ENCODE measurements around the gene GOLGA6A.
"Not testable (repeated sequence)": the region's sequence is repeated elsewhere in the genome, so short reads cannot be mapped to it uniquely, and the experiment has no call there.

The GOLGA6A gene, protein sequence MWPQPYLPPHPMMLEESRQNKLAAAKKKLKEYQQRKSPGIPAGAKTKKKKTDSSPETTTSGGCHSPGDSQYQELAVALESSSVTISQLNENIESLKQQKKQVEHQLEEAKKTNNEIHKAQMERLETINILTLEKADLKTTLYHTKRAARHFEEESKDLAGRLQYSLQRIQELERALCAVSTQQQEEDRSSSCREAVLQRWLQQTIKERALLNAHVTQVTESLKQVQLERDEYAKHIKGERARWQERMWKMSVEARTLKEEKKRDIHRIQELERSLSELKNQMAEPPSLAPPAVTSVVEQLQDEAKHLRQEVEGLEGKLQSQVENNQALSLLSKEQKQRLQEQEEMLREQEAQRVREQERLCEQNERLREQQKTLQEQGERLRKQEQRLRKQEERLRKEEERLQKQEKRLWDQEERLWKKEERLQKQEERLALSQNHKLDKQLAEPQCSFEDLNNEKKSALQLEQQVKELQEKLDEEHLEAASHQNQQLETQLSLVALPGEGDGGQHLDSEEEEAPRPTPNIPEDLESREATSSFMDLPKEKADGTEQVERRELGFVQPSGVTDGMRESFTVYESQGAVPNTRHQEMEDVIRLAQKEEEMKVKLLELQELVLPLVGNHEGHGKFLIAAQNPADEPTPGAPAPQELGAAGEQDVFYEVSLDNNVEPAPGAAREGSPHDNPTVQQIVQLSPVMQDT

GRCh38 chr15:74082450-74082849, at the start of gene GOLGA6A:
Gene GOLGA6A, minus strand, starts transcription at chr15:74082550. Its CDS starts 41 bp downstream, at chr15:74082509.
- DNase-seq = not testable (repeated sequence)

DNA sequence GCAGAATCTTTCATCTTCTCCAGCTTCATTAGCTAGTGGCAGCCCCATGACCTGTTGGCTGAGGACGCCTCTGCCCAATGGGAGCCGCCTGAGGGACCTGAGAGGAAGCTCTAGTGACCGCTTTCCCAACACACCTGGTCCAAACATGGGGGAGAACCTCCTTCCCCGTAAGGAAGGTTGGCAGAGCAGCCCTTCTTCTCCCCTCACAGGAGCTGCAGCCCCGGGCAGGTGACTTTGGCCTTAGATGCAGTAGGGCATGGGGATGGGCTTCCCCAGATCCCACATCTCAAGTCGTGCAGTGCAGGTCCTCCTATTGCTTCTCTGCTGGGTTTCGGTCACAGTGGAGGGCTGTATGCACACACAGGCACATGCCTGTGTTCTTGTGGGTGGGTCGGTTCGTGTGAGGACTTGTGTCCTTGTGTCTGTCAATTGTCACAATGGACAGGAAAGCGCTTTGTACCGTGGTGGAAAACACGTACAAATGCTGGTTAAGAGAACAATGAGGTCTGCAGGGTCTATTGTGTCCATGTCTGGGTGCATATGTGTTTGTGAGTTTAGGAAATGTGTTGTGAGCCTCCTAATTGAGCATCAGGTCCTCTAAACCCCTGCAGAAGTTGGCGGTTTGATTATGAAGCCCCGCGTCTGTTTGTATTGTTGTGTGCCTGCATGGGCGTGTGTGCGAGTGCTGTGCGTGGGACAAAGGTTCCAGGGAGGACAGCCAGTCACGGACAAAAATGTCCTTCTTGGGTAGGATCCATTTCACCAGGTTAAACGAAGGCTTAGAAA, 49.5 kb upstream of the GOLGA6A start:
- no peak for DNase-seq

GRCh38 chr15:74130849-74131627, 48.7 kb upstream of the GOLGA6A start:
- DNase-seq = no peak

DNA sequence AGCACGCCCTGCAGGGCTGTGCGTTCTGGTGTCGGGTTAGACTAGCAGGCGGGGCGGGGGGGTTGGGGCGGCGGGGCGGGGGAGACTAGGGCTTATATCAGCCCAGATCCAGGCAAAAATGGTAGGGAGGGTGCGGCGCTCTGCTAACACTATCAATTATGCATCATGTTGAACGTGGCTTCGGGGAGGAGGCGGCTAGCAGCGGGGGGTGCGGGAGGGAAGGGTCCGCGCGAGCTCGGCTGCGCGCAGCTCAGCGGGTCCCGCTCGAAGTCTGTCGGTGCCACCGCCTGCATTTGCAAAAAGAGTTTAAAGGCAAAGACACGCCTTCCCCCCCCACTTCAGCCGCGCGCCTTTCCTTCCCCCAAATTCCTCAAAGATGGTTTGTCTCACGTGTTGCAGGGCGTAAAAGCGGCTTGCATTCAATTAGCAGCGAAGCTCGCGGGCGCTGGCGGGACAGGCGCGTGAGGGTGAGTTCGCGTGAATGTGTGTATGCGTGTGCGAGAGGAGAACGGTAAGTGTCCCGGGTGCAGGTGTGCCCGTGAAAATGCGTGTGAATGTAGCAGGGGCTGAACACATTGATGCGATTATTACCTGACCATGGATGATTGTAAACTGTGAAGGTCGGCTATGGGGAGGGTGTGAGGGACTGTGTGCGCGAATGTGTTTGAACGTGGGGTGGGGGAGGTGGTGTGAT, 48.0 kb upstream of the GOLGA6A start, which contains the start of gene ISLR2:
Gene ISLR2, plus strand, starts transcription at position 432 of the 694 bp plus-strand sequence. CDS start 2,169 bp downstream, outside the sequence.
- DNase-seq = peak in 1 of 2 donors; percentile 7

GRCh38 chr15:74129586-74130154, 47.3 kb upstream of the GOLGA6A start:
- peak in 1 of 2 donors; percentile 14 for DNase-seq

- no peak for DNase-seq
Observed at GRCh38 chr15:74128785-74129585, 46.6 kb upstream of the GOLGA6A start.

DNA sequence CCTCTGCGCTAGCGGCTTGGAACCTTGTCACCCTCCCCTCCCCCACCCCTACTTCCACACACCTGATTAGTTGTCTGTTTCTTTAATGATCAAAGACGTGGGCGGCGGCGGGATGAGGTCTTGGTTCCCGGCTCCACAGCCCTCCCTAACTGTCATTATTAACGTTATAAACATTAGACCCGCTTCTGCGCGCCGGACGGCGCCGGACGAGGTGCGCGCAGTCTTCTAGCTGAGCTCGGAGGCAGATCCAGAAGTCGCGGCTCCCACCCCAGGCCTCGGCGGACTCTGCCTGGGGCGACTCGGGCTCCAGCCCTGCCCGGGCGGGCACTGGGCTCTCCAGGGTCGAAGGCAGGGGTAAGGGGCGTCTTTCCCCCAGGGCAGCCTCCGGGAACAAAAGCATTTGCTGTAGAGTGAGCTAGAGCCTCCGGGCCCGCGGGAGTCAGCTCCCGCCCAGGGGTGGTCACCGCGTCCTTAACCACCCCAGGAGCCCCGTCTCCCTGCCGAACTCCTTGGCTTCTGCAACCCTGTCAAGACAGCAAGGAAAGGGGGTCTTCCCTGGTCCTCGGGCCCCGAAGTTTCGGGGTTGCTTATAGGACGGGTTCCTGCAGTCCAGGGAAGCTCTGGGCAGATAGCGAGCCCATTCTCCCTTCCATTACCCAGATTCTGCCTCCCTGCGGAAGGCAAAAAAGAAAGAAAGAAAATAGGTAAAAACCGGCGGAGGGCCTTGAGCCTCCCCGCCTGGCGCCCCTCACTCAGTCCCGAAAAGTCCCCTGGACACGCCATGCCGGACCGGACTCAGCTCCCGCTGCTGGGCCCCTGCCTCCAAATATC, 45.8 kb upstream of the GOLGA6A start:
- DNase-seq = peak in 1 of 2 donors; percentile 31

- peak; percentile 91 to 94 for DNase-seq
Observed at GRCh38 chr15:74127255-74127953, 45.1 kb upstream of the GOLGA6A start.

DNA sequence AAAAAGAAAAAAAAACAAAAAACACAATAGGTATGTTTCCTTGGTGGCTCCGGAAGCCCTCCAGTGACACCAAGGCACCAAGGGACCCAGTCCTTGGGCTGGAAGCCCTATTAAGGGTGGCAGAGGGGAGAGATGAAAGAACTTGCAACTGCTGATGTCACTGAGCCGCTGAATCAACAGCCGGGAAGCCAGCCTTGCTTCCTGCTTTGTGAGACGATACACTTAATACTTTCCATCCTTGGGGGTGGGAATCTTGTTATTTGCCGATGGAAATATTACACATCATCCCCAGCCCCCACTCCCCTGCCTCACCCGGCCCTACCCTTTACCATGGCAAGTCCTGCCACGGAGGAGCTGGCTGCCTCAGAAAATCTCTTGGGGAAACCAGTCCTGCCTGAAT, 42.4 kb upstream of the GOLGA6A start:
- no peak for DNase-seq

- DNase-seq = no peak
Observed at GRCh38 chr15:74124196-74124595, 41.8 kb upstream of the GOLGA6A start.

DNA sequence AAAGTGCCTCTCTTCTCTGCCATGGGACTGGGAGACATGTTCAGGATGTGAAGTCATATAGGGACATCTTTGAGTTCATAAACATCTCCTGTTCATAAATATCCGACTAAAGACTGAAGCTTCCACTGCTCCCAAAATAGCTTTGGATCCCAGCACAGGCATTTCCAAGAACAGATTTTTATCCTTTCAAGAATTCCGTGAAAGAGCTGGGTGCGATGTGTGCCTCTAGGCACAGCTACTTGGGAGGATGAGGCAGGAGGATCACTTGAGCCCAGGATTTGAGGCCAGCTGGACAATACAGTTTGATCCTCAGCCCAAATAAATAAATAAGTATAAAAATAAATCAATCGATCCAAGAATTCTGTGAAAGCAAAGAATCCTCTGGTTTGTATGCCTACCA, 41.3 kb upstream of the GOLGA6A start:
- no peak for DNase-seq

- no peak for DNase-seq
Observed at GRCh38 chr15:74123131-74123429, 40.7 kb upstream of the GOLGA6A start.

GRCh38 chr15:74122403-74123130, 40.2 kb upstream of the GOLGA6A start:
- DNase-seq = no peak

DNA sequence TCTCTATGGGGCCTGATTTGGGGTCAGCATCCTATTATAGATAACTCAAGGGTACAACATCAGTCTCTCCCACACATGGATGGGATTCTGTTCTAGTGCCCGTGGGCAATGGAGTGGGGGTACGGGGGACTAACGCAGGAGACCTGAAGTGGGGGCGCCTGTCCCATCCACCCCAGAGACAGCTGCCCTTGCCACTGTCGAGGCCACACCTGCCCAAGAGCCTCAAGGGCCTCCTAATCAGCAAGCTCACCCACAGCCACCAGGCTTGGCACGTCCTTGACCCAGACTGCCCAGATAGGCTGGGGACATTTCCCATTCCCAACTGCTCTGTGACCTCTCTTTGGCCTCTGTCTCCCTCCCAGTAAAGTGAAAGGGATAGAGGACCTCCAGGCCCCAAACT, 39.5 kb upstream of the GOLGA6A start:
- no peak for DNase-seq

- DNase-seq = no peak
Observed at GRCh38 chr15:74121039-74121438, 38.7 kb upstream of the GOLGA6A start.

DNA sequence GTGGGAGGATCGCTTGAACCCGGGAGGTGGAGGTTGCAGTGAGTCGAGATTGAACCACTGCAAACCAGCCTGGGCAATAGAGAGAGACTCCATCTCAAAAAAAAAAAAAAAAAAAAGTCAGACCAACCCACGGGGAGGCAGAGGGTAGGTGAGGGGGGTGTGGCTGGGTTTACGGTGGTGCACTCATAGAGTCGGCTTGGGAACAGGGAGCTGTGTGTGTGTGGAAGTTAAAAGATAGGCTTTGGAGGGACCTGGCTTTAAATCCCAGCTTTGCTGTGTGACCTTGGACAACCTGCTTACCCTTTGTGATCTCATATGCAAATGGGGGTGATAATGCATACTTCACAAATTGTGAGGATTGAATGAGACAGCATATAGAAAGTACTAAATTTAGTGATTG, 38.1 kb upstream of the GOLGA6A start:
- no peak for DNase-seq

GRCh38 chr15:74109713-74110112, 27.4 kb upstream of the GOLGA6A start:
- no peak for DNase-seq

DNA sequence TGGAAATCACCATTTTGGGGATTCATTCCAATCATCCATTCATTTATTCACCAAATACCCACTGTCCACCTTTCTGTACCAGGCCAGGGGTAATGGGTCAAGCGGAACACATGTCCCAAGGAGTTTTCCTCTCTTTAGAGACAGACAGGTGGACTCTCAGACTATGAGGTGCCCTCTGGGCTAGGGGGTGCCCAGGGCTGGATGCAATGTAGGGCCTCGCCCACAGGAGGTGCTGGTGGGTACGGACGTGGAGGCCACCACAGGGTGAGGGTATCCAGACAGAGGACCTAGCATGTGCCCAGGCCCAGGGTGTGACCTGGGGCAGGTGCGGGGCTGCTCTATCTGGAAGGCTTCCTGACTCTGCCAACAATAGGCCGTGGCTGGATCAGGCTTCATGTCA, 26.3 kb upstream of the GOLGA6A start:
- DNase-seq = peak in 1 of 2 donors; percentile 13

Measured in stimulated activated CD4-positive, alpha-beta T cell treated with anti-CD3 and anti-CD28 coated beads, Interleukin-2, amount 100 ng/mL, for 24 hours (primary cell).